Adipose tissue (tissue), 3 donors: Measurements from ENCODE around the gene SPATA13. TPM values are rescaled to one million over a fixed set of nuclear protein-coding genes. Genes with fewer than 3 reads are reported as not detected.
"Not testable (repeated sequence)": the region's sequence is repeated elsewhere in the genome, so short reads cannot be mapped to it uniquely, and the experiment has no call there.

Experiments
- H3K27ac ChIP-seq: one replicate; pipeline ENCODE4 v1.5.1; 2013; ENCODE audit warnings: low read depth, low read length
- WGBS, 3 donors: extraction: QIAGEN DNeasy Blood & Tissue Kit; methylation state at CpG; one replicate each; pipeline ENCODE4 v1.1.7; 2013; 5-methylcytosine and 5-hydroxymethylcytosine counted together
- polyA plus RNA-seq, 3 donors: library from polyadenylated mRNA; stranded (reverse); fragments of 200-250 nt; gene quantifications; one replicate each; pipeline ENCODE4 v1.2.3, GENCODE V29; 2013
- donor health status: healthy with polysubstance abuse.
- donor health status: Bipolar disorder and iron deficiency.
- donor health status: healthy.

The SPATA13 gene
- polyA plus RNA-seq, 3 donors: 6.4 to 15.3 (median 9.7) TPM

- 71 to 76% (median 76%) methylated on average over 26 to 33 of the region's 33 CpGs for WGBS, 3 donors
- no peak overlapping the region for H3K27ac ChIP-seq
These were observed 147.5 kb downstream of the SPATA13 start for GRCh38 chr13:24308068-24308445.

DNA sequence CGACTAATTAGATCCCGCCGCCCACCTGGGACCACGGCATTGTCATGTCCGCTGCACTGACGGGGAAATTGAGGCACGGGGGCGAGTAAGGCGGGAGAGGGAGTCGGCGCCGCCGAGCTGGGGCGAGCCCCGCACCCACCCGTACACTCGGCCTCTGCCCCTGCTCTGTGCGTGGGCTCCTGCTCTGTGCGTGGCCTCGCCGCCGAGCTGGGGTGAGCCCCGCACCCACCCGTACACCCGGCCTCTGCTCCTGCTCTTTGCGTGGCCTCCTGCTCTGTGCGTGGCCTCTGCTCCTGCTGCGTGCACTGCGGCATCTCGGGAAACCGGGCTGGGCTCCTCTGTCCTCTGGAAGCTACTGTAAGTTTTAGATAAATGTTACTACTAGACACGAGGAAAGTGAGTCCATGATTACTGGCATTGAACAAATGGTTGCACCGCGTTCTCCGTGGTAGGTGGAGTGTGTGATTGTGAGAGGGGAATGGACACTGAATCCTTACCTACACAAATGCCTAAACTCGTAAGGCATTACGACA, 148.0 kb downstream of the SPATA13 start:
- no peak overlapping the region for H3K27ac ChIP-seq
- 82 to 89% (median 85%) methylated on average over 37 of the region's 37 CpGs for WGBS, 3 donors

DNA sequence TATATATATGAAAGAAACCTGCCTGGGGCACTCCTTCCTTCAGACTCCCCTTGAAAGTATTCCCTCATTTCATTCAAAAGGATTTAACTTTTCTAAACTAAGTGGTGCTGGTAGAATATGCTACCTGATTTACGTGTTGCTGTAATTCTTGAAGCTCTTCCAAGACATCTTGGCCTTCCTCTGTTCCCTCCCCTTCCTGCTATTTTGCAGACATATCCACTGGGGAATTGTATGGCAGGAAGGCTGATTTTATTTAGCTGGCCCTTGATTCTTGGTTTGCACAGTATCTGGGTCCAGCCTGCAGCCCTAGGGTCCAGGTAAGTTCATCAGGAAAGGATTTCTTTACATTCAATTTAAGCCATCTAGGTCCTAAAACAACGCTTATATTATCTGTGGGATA, 148.8 kb downstream of the SPATA13 start, which contains the start of gene C1QTNF9:
TSS of gene C1QTNF9 (plus strand) at position 281 of the 400 bp plus-strand sequence. CDS start 6,424 bp downstream, outside the sequence.
- not testable (repeated sequence) for H3K27ac ChIP-seq

GRCh38 chr13:24313439-24313838, 152.9 kb downstream of the SPATA13 start:
- no peak overlapping the region for H3K27ac ChIP-seq
- 25 to 47% (median 27%) methylated on average over 5 of the region's 5 CpGs for WGBS, 3 donors

More for the DNA sequence above, 148.8 kb downstream of the SPATA13 start, which contains the start of gene C1QTNF9:
- WGBS, 3 donors: 48 to 62% (median 61%) methylated on average over 2 of the region's 2 CpGs

DNA sequence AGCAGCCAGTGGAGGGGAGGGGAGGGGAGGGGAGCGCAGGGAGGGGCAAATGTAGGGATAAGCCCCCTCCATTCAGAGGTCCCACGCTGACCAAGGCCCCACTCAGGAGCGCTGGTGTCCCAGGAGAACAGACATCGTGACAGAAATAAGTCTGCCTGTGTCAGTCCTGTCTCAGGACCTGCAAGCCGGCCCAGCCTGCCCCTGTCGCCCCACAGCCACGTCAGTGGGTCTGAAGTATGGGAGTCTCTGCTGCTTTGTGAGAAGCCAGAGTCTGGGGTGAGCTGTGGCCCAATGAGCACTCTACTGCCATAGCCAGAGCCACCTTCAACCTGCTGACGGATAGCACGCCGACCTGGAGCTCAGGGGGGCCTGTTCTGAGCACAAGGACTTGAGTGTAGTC, 157.3 kb downstream of the SPATA13 start:
- H3K27ac ChIP-seq: not testable (repeated sequence)
- 87 to 91% (median 88%) methylated on average over 8 to 9 of the region's 10 CpGs for WGBS, 3 donors

DNA sequence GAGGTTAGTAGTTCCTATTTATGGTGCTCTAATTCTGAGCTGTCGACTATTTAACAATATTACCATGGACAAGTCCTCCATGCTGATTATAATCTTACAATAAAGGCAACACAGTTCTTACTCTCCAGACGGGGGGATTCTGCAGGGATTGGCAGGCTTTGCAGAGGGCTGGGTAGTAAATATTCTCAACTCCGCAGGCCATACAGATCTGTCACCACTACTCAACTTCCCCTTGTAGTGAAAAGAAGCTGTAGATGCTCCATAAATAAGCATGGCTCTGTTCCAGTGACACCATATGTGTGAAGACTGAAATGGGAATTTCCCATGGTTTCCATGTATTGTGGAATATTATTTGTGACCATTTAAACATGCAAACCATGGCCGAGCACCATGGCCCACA, 158.4 kb downstream of the SPATA13 start:
- H3K27ac ChIP-seq: not testable (repeated sequence)
- WGBS, 3 donors: 72 to 85% (median 73%) methylated on average over 4 of the region's 4 CpGs

DNA sequence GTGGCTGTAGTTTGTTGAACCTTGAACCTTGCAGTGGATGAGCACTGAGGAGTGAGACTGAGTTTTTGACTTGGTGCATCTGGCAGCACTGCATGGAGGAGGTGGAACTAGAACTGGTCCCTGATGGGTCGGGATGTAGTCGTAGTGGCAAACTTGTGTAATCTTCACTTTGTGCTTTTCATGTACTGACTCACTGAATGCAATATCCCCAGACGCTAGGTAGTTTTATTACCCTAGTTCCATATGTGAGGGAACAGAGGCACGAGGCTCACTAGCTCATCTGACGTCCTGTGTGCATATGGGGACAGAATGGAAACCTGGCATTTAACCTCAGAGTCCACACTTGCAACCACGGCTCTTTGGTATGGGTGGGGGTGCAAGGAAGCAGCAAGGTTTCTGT, 159.1 kb downstream of the SPATA13 start:
- H3K27ac ChIP-seq: not testable (repeated sequence)
- WGBS, 3 donors: 83 to 88% (median 85%) methylated on average over 5 to 6 of the region's 6 CpGs

DNA sequence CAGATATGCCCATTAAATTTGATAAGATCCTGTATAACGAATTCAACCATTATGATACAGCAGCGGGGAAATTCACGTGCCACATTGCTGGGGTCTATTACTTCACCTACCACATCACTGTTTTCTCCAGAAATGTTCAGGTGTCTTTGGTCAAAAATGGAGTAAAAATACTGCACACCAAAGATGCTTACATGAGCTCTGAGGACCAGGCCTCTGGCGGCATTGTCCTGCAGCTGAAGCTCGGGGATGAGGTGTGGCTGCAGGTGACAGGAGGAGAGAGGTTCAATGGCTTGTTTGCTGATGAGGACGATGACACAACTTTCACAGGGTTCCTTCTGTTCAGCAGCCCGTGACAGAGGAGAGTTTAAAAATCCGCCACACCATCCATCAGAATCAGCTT, 160.9 kb downstream of the SPATA13 start:
- H3K27ac ChIP-seq: not testable (repeated sequence)
- 82 to 94% (median 91%) methylated on average over 8 of the region's 8 CpGs for WGBS, 3 donors

GRCh38 chr13:24322470-24322869, 161.9 kb downstream of the SPATA13 start:
- H3K27ac ChIP-seq: not testable (repeated sequence)
- 37 to 76% (median 68%) methylated on average over 2 of the region's 2 CpGs for WGBS, 3 donors

DNA sequence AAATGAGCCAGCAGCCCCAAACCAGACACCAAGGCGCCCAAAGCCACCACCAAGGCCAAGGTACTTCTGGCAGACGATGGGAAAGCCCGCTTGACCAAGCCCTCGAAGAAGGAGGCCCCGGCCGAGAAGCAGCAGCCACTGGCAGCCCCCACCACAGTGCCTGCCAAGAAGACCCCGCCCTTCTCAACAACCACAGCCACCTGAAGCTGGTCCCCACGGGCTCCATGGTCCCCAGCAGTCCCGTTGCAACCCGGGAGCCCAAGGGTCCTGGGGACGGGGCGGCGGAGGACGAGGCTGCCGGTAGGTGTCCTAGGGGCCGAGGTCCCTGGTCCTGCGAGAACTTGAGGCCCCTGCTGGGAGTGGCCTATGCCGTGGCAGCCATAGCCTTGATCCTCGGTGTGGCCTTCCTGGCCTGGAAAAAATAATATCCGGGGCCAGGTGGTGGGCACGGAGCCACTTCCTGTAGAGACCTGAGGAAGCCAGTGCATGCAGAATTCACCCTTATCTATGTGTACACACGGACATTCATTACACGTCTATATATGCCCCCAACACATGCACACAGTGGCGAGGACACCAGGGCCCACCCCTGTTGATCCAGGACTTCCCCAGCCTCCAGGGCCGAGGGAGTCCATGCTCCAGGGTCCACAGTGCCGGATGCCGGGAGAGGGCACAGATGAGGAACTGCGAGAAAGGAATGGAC, 162.7 kb downstream of the SPATA13 start:
- H3K27ac ChIP-seq: no peak overlapping the region
- 79 to 85% (median 83%) methylated on average over 28 of the region's 28 CpGs for WGBS, 3 donors

DNA sequence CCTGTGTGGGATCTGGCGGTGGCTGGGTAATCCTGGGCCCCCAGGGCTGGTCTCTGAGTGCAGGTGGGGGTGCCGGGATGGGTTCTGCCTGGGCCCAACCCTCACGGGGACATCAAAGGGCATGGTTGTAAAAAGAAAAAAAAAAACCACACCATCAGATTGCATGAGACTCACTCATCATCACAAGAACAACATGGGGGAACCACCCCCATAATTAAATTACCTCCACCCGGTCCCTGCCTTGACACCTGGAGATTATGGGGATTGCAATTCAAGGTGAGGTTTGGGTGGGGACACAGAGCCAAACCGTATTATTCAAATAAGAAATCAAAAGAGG, 163.2 kb downstream of the SPATA13 start:
- no peak overlapping the region for H3K27ac ChIP-seq
- 65 to 79% (median 78%) methylated on average over 5 of the region's 5 CpGs for WGBS, 3 donors

DNA sequence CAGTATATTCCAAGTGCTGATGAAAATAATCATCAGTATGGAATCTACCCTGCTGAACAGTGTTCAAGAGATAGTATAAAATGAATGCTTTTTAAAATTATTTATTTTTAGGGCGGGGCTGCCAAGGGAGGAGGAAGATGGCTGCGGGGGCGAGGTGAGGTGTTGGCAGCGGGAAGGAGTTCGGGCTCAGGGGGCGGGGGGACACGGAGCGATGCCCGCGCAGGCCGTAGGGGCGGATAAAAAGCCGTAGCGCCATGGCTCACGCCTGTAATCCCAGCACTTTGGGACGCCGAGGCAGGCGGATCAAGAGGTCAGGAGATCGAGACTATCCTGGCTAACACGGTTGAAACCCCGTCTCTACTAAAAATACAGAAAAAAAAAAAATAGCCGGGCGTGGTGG, 167.1 kb downstream of the SPATA13 start:
- H3K27ac ChIP-seq: not testable (repeated sequence)
- 71 to 93% (median 74%) methylated on average over 19 to 23 of the region's 23 CpGs for WGBS, 3 donors

- no peak overlapping the region for H3K27ac ChIP-seq
- 8 to 24% (median 10%) methylated on average over 35 to 37 of the region's 38 CpGs for WGBS, 3 donors
These were observed 167.6 kb downstream of the SPATA13 start for GRCh38 chr13:24328145-24328544.

DNA sequence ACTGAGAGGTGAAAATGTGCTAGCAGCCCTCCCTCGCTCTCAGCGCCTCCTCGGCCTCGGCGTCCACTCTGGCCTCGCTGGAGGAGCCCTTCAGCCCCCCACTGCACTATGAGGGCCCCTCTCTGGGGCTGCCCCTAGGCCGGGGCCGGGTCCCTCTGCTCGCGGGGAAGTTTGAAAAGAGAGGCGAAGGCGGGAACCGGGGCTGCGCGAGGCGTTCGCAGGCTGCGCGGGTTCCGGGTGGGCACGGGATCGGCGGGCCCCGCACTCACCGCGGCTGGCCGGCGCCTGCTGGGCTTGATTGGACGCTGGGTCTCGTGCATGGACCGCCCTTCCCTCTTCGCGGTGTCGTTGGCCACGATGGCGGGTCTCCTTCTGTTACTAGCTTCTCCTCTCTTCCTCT, 178.2 kb downstream of the SPATA13 start:
- WGBS, 3 donors: 89 to 97% (median 96%) methylated on average over 29 to 36 of the region's 36 CpGs
- H3K27ac ChIP-seq: no peak overlapping the region

DNA sequence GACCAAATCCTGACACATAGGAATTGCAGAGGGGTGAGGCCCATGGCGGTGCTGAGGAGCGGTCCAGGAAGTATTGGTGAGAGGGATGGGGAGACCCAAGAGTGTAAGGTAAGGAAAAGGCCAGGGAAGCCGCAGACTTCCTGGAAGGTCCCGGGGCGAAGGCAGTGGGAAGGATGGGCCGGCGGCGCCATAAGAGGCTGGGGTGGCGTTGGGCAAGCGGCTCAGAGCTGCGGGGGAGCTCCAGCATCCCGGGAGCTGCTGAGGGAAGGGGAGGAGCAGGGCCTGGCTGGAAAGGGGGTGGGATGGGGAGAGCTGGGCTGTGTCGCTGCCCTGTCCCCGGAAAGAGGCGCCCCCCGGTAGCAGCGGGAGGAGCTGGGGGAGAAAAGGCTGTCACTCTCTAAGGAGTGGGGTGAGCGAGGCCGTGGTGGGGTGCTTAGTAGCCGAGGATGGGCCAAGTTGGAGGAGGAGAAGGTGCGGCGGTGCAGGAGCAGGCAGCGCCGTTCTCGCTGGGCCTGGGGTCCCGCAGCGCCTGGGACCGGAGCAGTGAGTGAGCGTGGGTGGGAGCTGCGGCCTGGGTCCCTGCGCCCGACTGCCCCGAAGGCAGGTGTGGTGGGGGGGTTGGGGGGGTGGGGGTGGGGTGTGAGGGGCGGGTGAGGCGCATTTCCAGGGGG, 179.6 kb downstream of the SPATA13 start:
- no peak overlapping the region for H3K27ac ChIP-seq
- WGBS, 3 donors: 64 to 77% (median 71%) methylated on average over 25 to 35 of the region's 35 CpGs

GRCh38 chr13:24340608-24340955, 180.1 kb downstream of the SPATA13 start:
- H3K27ac ChIP-seq: no peak overlapping the region
- 68 to 84% (median 76%) methylated on average over 22 to 26 of the region's 26 CpGs for WGBS, 3 donors

DNA sequence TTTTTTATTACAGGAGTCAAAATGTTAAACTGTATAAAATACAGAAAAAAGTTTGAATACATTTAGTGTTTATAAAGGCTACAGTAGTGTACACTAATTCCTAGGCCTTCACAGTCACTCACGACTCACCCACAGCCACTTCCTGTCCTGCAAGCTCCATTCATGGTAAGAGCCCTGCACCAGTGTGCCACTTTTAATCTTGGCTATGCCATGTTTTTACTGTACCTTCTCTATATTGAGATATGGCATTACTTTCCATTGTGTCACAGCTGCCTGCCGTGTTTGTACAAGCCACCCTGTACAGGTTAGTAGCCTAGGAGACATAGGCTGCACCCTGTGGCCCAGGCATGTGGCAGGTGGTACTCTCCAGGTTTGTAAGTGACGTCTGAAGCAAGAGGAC, 180.9 kb downstream of the SPATA13 start:
- WGBS, 3 donors: 71 to 90% (median 76%) methylated on average over 3 of the region's 3 CpGs
- H3K27ac ChIP-seq: no peak overlapping the region

DNA sequence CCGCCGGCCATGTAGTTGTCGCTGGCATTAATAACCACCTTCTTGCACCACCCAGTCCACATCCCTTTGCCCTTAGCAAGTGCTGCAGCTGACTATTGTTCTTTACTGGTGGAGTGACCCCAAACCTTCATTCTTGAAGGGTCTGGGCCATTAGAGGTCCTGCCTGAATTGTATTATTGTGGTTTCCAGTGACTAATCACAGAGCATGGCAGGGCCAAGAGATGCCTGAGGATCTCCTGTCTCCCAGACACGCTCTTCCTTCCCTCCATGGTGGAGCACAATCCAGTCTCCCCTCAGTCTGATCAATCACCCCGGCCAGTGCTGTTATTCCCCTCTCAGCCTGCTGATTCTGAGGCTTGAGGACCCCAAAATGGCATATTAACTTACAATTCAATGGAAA, 187.9 kb downstream of the SPATA13 start:
- WGBS, 3 donors: 77 to 93% (median 82%) methylated on average over 5 of the region's 5 CpGs
- no peak overlapping the region for H3K27ac ChIP-seq

- H3K27ac ChIP-seq: no peak overlapping the region
- 28 to 79% (median 76%) methylated on average over 6 of the region's 6 CpGs for WGBS, 3 donors
These were observed 188.4 kb downstream of the SPATA13 start for GRCh38 chr13:24348797-24349515.
